HepG2 (cell line): ENCODE measurements around the gene IKZF3. TPM values are rescaled to one million over a fixed set of nuclear protein-coding genes. Genes with fewer than 3 reads are reported as not detected.

Experiments used
- FIP1L1 ChIP-seq: fragments of 200-400 bp; formaldehyde crosslinking; IDR thresholded peaks from 2 replicates; pipeline ENCODE4 v1.6.1; 2018; ENCODE audit warnings: low read depth, mild to moderate bottlenecking, low read length, moderate library complexity, borderline replicate concordance; ENCODE audit not compliant: insufficient read depth
- RFX5 ChIP-seq: IDR thresholded peaks from 2 replicates; pipeline ENCODE4 v1.6.1; 2011; ENCODE audit warnings: low read depth, low read length, improper control_type of control experiment
- SYNCRIP ChIP-seq: fragments of 200-400 bp; formaldehyde crosslinking; IDR thresholded peaks from 2 replicates; pipeline ENCODE4 v1.6.1; 2018; ENCODE audit warnings: mild to moderate bottlenecking, low read depth, low read length; ENCODE audit not compliant: insufficient read depth
- ZNF598 ChIP-seq: sonication (generic); formaldehyde crosslinking; IDR thresholded peaks from 2 replicates; pipeline ENCODE4 v1.5.1; 2020; ENCODE audit warnings: mild to moderate bottlenecking, missing genetic modification reagents, borderline replicate concordance
- ZNF615 ChIP-seq: sonication (generic); formaldehyde crosslinking; IDR thresholded peaks from 2 replicates; pipeline ENCODE4 v1.5.0; 2020; ENCODE audit warnings: mild to moderate bottlenecking, missing genetic modification reagents, borderline replicate concordance
- ZNF747 ChIP-seq: sonication (generic); formaldehyde crosslinking; IDR thresholded peaks from 2 replicates; pipeline ENCODE4 v1.8.1; 2023; ENCODE audit warnings: missing genetic modification reagents, mild to moderate bottlenecking, borderline replicate concordance
- polyA plus RNA-seq, 8 experiments: library from polyadenylated mRNA; depleted of rRNA in 3 of 8; stranded (reverse) in 7 of 8; unstranded in 1 of 8; fragments of >200 nt; fragmentation: Illumina TruSeq in 4 of 8; extraction: Trizol in 4 of 8; gene quantifications; 2 replicates each; pipeline versions ENCODE4 v1.2.1 to v1.2.3, GENCODE V29; 2011 to 2016; ENCODE audit warnings: low read depth in 4 of 8, missing spikeins in 1 of 8, mixed read lengths in 1 of 8; ENCODE audit not compliant: insufficient read depth in 1 of 8
- total RNA-seq, 5 experiments: library from RNA; depleted of rRNA; stranded (reverse); fragments of >200 nt; fragmentation: Illumina TruSeq; extraction: Trizol; gene quantifications; 2 replicates each; pipeline ENCODE4 v1.2.3, GENCODE V29; 2016; ENCODE audit warnings: low read depth in 1 of 5
- TF ChIP-seq, protein P1 (sequence below): sonication (generic); formaldehyde crosslinking; IDR thresholded peaks from 2 replicates; pipeline ENCODE4 v1.4.0; 2020; ENCODE audit warnings: mild to moderate bottlenecking, missing genetic modification reagents
- TF ChIP-seq, protein P2 (sequence below): sonication (generic); formaldehyde crosslinking; IDR thresholded peaks from 2 replicates; pipeline ENCODE4 v1.4.0; 2020; ENCODE audit warnings: mild to moderate bottlenecking, missing genetic modification reagents
- TF ChIP-seq, protein P3 (sequence below): sonication (generic); formaldehyde crosslinking; IDR thresholded peaks from 2 replicates; pipeline ENCODE4 v1.4.0; 2020; ENCODE audit warnings: missing genetic modification reagents, borderline replicate concordance
- TF ChIP-seq, protein P4 (sequence below): sonication (generic); formaldehyde crosslinking; IDR thresholded peaks from 2 replicates; pipeline ENCODE4 v1.5.1; 2020; ENCODE audit warnings: missing genetic modification reagents, mild to moderate bottlenecking, borderline replicate concordance
- TF ChIP-seq, protein P5 (sequence below): sonication (generic); formaldehyde crosslinking; IDR thresholded peaks from 2 replicates; pipeline ENCODE4 v1.5.1; 2020; ENCODE audit warnings: mild to moderate bottlenecking, missing genetic modification reagents, borderline replicate concordance
- TF ChIP-seq, protein P6 (sequence below): IDR thresholded peaks from 2 replicates; pipeline ENCODE4 v1.6.1; 2018; ENCODE audit warnings: missing genetic modification reagents

IKZF3 gene
- total and polyA plus RNA-seq, 2 of the 13 experiments (the other 11 are each of a cell fraction or from before 2014, with no cell fraction given): not detected

DNA sequence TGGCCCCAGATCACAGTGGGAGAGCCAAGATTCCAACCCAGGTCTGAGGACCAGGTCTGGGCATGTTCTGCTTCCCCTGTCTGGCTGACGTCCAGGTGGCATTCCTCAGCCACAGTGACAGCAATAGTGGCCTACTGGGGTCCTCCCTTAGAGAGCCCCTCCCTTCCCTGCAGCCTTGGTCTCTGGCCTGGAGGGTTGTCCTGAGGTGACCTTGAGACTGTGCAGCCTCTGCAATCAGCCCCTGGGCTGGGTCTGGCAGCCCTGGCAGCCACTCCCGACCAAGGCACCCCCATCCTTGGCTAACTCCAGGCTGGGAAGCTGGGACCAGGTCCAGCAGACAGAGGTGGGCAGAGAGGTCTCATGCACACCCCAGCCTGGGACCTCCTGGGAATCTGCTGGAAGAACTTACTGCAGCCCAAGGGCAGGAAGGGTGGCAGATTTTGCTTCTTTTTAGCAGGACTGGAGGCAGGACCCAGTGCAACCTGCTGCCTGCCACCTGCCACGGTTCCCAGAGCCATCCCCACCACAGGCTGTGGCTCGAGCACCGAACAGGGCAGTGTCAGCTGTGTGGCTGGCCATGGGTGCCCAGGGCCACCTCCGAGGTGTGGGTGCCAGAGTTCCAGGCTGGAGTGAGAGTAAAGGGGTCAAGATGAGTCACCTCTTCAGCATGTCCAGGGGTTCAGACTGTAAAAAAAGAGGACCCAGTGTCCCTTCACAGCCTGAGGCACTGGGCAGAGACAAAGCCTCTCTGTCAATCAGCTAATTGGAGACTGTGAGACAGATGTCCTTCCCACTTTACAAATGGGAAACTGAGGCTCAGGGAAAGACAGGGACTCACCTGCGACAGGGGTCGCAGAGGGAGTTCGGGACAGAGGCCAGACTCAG, 113.7 kb downstream of the IKZF3 start (continued):
- TF ChIP-seq, protein P1, sequence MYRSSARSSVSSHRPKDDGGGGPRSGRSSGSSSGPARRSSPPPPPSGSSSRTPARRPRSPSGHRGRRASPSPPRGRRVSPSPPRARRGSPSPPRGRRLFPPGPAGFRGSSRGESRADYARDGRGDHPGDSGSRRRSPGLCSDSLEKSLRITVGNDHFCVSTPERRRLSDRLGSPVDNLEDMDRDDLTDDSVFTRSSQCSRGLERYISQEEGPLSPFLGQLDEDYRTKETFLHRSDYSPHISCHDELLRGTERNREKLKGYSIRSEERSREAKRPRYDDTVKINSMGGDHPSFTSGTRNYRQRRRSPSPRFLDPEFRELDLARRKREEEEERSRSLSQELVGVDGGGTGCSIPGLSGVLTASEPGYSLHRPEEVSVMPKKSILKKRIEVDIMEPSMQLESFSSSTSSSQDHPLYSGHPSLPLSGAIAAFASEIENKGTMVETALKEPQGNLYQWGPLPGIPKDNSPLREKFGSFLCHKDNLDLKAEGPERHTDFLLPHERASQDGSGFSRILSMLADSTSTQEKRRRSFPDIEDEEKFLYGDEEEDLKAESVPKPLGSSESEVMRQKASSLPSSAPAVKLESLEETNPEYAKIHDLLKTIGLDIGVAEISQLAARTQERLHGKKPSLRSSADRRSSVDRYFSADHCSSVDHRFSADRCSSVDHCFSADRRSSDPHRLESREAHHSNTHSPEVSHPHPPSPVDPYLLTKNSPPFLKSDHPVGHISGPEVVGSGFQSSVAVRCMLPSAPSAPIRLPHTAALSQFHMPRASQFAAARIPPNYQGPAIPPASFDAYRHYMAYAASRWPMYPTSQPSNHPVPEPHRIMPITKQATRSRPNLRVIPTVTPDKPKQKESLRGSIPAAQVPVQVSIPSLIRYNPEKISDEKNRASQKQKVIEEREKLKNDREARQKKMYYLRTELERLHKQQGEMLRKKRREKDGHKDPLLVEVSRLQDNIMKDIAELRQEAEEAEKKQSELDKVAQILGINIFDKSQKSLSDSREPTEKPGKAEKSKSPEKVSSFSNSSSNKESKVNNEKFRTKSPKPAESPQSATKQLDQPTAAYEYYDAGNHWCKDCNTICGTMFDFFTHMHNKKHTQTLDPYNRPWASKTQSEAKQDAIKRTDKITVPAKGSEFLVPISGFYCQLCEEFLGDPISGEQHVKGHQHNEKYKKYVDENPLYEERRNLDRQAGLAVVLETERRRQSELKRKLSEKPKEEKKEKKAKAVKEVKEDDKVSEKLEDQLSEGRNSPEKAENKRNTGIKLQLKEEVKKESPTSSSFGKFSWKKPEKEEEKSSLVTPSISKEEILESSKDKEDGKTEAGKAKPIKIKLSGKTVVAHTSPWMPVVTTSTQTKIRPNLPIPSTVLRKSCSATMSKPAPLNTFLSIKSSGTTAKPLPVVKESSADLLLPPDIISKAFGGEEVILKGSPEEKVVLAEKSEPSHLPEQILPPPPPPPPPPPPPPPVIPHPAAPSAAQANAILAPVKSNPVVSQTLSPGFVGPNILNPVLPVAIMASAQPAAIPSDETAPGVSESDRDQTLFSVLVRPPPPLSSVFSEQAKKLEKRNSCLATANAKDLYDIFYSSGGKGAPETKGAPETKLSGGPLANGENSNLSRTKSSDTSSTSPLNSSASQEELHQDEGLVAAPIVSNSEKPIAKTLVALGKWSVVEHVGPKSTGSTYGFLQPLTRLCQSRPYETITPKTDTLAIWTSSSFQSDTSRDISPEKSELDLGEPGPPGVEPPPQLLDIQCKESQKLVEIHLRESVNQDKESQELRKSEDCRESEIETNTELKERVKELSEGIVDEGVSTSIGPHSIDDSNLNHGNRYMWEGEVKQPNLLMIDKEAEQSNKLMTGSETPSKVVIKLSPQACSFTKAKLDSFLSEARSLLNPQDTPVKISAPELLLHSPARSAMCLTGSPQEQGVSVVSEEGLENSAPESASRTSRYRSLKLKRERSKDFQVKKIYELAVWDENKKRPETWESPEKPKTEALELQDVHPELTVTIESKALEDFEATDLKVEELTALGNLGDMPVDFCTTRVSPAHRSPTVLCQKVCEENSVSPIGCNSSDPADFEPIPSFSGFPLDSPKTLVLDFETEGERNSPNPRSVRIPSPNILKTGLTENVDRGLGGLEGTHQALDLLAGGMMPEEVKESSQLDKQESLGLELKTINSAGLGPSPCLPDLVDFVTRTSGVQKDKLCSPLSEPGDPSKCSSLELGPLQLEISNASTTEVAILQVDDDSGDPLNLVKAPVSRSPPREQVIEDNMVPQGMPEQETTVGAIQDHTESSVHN (CRISPR knock-in tag): no peak
- TF ChIP-seq, protein P2, sequence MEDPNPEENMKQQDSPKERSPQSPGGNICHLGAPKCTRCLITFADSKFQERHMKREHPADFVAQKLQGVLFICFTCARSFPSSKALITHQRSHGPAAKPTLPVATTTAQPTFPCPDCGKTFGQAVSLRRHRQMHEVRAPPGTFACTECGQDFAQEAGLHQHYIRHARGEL (CRISPR knock-in tag): no peak
- TF ChIP-seq, protein P3, sequence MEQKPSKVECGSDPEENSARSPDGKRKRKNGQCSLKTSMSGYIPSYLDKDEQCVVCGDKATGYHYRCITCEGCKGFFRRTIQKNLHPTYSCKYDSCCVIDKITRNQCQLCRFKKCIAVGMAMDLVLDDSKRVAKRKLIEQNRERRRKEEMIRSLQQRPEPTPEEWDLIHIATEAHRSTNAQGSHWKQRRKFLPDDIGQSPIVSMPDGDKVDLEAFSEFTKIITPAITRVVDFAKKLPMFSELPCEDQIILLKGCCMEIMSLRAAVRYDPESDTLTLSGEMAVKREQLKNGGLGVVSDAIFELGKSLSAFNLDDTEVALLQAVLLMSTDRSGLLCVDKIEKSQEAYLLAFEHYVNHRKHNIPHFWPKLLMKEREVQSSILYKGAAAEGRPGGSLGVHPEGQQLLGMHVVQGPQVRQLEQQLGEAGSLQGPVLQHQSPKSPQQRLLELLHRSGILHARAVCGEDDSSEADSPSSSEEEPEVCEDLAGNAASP (CRISPR knock-in tag): peak; percentile 99
- TF ChIP-seq FIP1L1: no peak
- no peak for TF ChIP-seq RFX5
- TF ChIP-seq, protein P4, sequence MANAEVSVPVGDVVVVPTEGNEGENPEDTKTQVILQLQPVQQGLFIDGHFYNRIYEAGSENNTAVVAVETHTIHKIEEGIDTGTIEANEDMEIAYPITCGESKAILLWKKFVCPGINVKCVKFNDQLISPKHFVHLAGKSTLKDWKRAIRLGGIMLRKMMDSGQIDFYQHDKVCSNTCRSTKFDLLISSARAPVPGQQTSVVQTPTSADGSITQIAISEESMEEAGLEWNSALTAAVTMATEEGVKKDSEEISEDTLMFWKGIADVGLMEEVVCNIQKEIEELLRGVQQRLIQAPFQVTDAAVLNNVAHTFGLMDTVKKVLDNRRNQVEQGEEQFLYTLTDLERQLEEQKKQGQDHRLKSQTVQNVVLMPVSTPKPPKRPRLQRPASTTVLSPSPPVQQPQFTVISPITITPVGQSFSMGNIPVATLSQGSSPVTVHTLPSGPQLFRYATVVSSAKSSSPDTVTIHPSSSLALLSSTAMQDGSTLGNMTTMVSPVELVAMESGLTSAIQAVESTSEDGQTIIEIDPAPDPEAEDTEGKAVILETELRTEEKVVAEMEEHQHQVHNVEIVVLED: peak; percentile 54; the same call in 1 of the 2 replicates
- TF ChIP-seq SYNCRIP: no peak
- TF ChIP-seq, protein P5, sequence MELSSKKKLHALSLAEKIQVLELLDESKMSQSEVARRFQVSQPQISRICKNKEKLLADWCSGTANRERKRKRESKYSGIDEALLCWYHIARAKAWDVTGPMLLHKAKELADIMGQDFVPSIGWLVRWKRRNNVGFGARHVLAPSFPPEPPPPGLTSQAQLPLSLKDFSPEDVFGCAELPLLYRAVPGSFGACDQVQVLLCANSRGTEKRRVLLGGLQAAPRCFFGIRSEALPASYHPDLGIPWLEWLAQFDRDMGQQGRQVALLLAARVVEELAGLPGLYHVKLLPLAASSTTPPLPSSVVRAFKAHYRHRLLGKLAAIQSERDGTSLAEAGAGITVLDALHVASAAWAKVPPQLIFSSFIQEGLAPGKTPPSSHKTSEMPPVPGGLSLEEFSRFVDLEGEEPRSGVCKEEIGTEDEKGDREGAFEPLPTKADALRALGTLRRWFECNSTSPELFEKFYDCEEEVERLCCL (CRISPR knock-in tag): no peak
- TF ChIP-seq, protein P6, sequence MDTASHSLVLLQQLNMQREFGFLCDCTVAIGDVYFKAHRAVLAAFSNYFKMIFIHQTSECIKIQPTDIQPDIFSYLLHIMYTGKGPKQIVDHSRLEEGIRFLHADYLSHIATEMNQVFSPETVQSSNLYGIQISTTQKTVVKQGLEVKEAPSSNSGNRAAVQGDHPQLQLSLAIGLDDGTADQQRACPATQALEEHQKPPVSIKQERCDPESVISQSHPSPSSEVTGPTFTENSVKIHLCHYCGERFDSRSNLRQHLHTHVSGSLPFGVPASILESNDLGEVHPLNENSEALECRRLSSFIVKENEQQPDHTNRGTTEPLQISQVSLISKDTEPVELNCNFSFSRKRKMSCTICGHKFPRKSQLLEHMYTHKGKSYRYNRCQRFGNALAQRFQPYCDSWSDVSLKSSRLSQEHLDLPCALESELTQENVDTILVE (CRISPR knock-in tag): 0 out of 2 replicates have a peak, but pooled peaks have one; percentile 63
- no peak for TF ChIP-seq ZNF615 (CRISPR knock-in tag)
- no peak for TF ChIP-seq ZNF747 (CRISPR knock-in tag)
- peak; percentile 84; the same call in 1 of the 2 replicates for TF ChIP-seq ZNF598 (CRISPR knock-in tag)
